ENCODE data around the gene DCXR.

Gene DCXR

GRCh38 chr17:82036634-82037091, 834 bp downstream of the DCXR start:
- DNase-seq: no peak

GRCh38 chr17:82035956-82036633, 1.4 kb downstream of the DCXR start:
- no peak for DNase-seq

DNA sequence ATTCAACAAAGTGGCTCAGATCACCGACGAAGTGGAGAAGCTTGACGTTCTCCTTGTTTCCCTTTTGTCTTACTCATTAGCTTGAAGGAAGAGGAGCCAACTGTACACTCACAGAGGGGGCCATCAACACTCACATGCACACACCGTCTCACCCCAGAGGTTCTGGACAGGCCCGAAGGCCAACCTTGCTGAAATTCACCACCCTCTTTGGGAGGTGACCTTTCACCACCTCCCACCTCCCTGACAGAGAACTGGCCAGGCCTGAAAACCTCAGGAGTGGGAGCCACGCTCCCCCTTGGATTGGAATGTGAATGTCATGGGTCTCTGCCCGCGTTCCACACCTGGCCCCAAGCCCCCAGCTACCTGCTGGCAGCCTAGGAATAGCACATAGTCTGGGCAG, 2.0 kb downstream of the DCXR start:
- DNase-seq: no peak

DNA sequence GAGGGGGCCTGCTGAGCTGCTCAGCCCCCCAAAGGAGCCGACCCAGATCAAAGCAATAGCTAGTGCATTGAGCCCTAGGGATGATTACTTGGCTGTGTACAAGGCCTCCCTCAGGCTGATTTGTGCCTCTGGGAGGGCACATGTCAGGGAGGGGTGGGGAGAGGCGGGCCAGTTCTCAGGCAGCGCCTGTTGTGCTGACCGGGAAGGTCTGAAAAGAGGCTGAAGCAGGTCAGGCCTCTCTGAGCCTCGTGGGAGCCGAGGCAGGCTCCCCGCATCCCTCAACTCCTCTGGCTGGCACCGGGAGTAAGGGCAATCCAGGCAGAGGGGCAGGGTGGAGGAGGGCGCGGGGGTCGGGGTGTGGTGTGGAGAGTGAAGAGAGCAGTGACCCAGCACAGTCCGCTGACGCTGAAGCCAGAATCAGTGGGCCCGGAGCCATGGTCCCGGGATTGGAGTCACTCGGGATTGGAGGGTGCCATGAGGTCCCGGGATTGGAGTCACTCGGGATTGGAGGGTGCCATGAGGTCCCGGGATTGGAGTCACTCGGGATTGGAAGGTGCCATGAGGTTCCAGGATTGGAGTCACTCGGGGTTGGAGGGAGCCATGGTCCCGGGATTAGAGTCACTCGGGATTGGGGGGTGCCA, 3.0 kb downstream of the DCXR start:
- no peak for DNase-seq

GRCh38 chr17:82033359-82034085, 4.0 kb downstream of the DCXR start:
- no peak for DNase-seq

DNA sequence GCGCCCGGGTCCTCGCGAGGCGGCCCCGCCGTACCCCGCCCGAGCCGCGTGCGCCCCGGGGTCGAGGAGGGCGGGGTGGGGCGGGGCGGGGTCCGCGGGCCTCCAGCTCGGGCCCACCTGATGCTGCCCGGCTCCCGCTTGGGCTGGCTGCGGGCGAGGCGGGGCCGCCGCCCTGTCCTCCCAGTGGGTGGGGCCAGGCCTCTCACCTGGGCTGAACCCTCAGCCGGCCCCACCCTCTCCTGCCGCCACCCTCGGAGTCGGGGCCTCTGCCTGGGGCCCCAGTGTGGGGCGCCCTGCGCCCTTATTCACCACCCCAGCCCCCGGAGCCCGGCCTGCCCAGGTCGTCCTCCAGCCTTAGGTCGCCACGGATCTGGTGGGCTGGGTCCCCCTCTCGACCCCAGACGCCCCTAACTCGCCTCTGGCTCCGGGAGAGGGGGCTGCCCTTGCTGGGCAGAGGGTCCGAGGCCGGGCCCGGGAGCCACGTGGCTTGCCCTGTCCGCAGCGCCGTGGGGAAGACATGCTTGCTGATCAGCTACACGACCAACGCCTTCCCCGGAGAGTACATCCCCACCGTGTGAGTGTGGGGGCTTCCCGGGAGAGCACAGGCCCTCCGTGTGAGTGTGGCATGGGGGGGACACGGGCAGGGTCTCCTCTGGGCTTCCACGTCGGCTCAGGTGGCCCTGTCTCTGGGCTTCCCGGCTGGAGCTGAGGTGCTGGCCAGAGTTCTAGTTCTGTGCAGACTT, 5.4 kb downstream of the DCXR start:
- peak; percentile 9 for DNase-seq

- no peak for DNase-seq
Measured at GRCh38 chr17:82031303-82031884, 6.1 kb downstream of the DCXR start, which contains the start of gene RAC3. RAC3 (plus strand) TSS chr17:82031678; CDS start chr17:82031762, 84 bp downstream.

GRCh38 chr17:82030470-82031302, 6.8 kb downstream of the DCXR start:
- peak; percentile 72 for DNase-seq

DNA sequence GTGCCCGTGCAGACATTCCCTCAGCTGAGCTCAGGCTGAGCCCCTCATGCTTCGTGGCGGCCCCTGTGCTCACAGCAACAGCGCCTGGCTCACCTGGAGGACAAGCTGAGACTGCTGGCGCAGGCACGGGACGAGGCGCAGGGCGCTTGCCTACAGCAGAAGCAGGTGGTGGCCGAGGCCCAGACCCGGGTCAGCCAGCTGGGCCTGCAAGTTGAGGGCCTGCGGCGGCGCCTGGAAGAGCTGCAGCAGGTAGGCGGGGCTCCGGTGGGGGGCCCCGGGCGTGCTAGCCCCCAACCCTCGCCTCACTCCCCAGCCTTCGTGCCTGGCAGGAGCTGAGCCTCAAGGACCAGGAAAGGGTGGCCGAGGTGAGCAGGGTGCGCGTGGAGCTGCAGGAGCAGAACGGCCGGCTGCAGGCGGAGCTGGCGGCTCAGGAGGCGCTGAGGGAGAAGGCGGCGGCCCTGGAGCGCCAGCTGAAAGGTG, 7.5 kb downstream of the DCXR start:
- DNase-seq: no peak

GRCh38 chr17:82029391-82029790, 8.1 kb downstream of the DCXR start:
- DNase-seq: no peak

DNA sequence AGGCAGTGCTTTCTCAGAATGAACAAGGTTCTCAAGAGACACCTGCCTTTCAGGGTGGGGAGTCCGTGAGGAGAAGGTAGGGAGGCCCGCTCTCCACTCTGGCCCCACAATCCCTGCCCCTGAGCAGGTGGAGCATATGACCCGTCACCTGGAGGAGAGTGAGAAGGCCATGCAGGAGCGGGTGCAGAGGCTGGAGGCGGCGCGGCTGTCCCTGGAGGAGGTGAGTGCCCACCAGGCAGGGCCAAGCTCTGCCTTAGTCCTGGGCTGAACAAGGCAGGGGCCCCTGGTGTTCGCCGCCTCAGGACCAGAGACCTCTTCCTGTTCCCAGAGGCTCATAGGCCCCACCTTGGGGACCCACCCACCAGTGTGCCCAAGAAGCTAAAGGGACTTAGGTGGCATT, 8.5 kb downstream of the DCXR start:
- DNase-seq: no peak

- DNase-seq: no peak
Measured at GRCh38 chr17:82028246-82028645, 9.3 kb downstream of the DCXR start.

GRCh38 chr17:82025401-82026107, 11.9 kb downstream of the DCXR start:
- DNase-seq: no peak

GRCh38 chr17:82024859-82025258, 12.6 kb downstream of the DCXR start:
- no peak for DNase-seq

- no peak for DNase-seq
Measured at GRCh38 chr17:82023447-82024241, 13.9 kb downstream of the DCXR start.

DNA sequence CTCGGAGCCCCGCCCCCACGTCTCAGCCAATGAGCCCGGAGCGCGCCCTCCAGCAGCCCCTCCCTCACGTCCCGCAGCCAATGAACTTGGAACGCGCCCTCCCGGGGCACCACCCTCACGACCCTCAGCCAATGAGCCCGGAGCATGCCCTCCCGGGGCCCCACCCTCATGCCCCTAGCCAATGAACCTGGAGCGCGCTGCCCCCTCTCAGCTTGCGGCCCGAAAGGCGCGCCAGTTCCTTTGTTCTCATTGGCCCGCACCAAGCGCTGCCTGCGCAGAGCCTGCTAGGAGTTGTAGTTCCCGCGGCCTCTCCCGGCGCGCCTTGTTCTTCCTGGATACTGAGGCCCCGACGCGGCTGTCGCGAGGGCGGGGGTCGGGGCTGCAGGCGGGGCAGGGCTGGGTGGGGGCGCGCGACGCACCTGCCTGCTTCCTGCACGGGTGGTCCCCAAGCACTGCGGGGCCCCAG, 14.5 kb downstream of the DCXR start, which contains the start of gene LRRC45:
TSS of gene LRRC45 (plus strand) at position 325 of the 466 bp plus-strand sequence. CDS start 339 bp downstream, outside the sequence.
- peak; percentile 100 for DNase-seq

- DNase-seq: no peak
Measured at GRCh38 chr17:82022310-82022980, 15.1 kb downstream of the DCXR start, which contains the start of gene CENPX. CENPX (minus strand) TSS chr17:82022878; CDS start chr17:82022861, 17 bp downstream.

DNA sequence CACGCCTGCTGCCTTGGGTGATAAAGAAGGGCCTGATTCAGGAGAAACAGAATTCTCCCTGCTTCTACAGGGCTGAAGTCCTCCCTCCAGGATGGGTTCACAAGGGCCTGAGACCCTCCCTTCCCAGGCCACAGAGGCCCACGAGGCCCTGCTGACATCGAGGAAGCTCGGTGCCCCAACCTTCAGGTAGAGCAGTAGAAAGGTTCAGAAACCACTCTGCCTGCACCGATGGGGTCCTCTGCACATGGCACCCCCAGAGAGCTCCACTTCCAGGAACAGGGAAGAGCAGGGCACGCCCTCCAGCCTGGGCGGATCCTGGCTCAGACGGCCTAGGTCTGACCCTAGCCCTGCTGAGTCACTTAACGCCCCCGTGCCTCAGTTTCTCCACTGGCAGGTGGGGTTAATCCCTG, 15.6 kb downstream of the DCXR start:
- no peak for DNase-seq

All from NCI-H1694 (cell line).